Neural crest cell (in vitro differentiated cells): ENCODE data around the gene MORC4. TPM values are rescaled to one million over a fixed set of nuclear protein-coding genes. Genes with fewer than 3 reads are reported as not detected.

Experiments
- DNase-seq: peaks from one replicate; pipeline ENCODE4 v3.0.0; 2021; ENCODE audit warnings: low read depth, mixed read lengths, low spot score
- H3K27ac Mint-ChIP-seq: one replicate; pipeline ENCODE4 v1.8.0; 2021; ENCODE audit warnings: mild to moderate bottlenecking, mixed read lengths; ENCODE audit not compliant: unreplicated experiment
- H3K27me3 Mint-ChIP-seq: 2 replicates; pipeline ENCODE4 v1.8.0; 2021; ENCODE audit warnings: low read depth, mild to moderate bottlenecking, mixed read lengths
- H3K36me3 Mint-ChIP-seq: 2 replicates; pipeline ENCODE4 v1.8.0; 2021; ENCODE audit warnings: low read depth, mild to moderate bottlenecking, mixed read lengths
- H3K4me1 Mint-ChIP-seq: 2 replicates; pipeline ENCODE4 v1.8.0; 2021; ENCODE audit warnings: mixed read lengths
- H3K4me3 Mint-ChIP-seq: one replicate; pipeline ENCODE4 v1.8.0; 2021; ENCODE audit warnings: mild to moderate bottlenecking, mixed read lengths
- H3K9me3 Mint-ChIP-seq: 2 replicates; pipeline ENCODE4 v1.8.0; 2021; ENCODE audit warnings: mixed read lengths
- CTCF ChIP-seq: fragments of 200-600 bp; sonication (generic); conservative IDR thresholded peaks from 2 replicates; pipeline ENCODE4 v1.5.0; 2021; ENCODE audit warnings: antibody characterized with exemption, mild to moderate bottlenecking
- total RNA-seq: library from RNA; stranded (reverse); gene quantifications from 2 replicates; pipeline ENCODE4 v1.2.1, GENCODE V29; 2021

The MORC4 gene
- total RNA-seq, 1 donor from 2014 or later = 10.1 TPM

GRCh38 chrX:106948641-106949040 is 51.4 kb downstream of the MORC4 start:
- H3K4me1 Mint-ChIP-seq = peaks cover 4% of the 10 kb centered on the region

GRCh38 chrX:106946464-106946863 is 53.5 kb downstream of the MORC4 start:
- DNase-seq = no peak
- Mint-ChIP-seq H3K27ac (no peak overlapping the region), H3K4me3 (no peak overlapping the region), H3K4me1 (peaks cover 4% of the 10 kb centered on the region), H3K9me3 (peaks cover 3% of the 10 kb centered on the region), H3K27me3 (no peaks in the 10 kb centered on the region), H3K36me3 (peaks cover 16% of the 10 kb centered on the region)
- TF ChIP-seq CTCF = no peak

More at GRCh38 chrX:106948641-106949040, 51.4 kb downstream of the MORC4 start:
- H3K4me3 Mint-ChIP-seq = no peak overlapping the region
- H3K27ac Mint-ChIP-seq = no peak overlapping the region
- no peaks in the 10 kb centered on the region for H3K9me3 Mint-ChIP-seq
- no peak for TF ChIP-seq CTCF
- DNase-seq = no peak
- H3K27me3 Mint-ChIP-seq = no peaks in the 10 kb centered on the region
- peaks cover 8% of the 10 kb centered on the region for H3K36me3 Mint-ChIP-seq

- Mint-ChIP-seq H3K36me3 (peaks cover 12% of the 10 kb centered on the region), H3K9me3 (peaks cover 3% of the 10 kb centered on the region), H3K4me1 (no peaks in the 10 kb centered on the region), H3K27me3 (no peaks in the 10 kb centered on the region), H3K27ac (no peak overlapping the region), H3K4me3 (no peak overlapping the region)
- DNase-seq = no peak
- TF ChIP-seq CTCF = no peak
These were observed 59.9 kb downstream of the MORC4 start for GRCh38 chrX:106940068-106940467.

GRCh38 chrX:106939566-106939965 is 60.4 kb downstream of the MORC4 start:
- no peaks in the 10 kb centered on the region for H3K27me3 Mint-ChIP-seq
- no peak for DNase-seq
- H3K4me3 Mint-ChIP-seq = no peak overlapping the region
- no peak for TF ChIP-seq CTCF
- H3K36me3 Mint-ChIP-seq = peaks cover 12% of the 10 kb centered on the region
- peaks cover 3% of the 10 kb centered on the region for H3K9me3 Mint-ChIP-seq
- H3K27ac Mint-ChIP-seq = no peak overlapping the region
- no peaks in the 10 kb centered on the region for H3K4me1 Mint-ChIP-seq

GRCh38 chrX:106936246-106936645 is 63.8 kb downstream of the MORC4 start:
- no peak for TF ChIP-seq CTCF
- Mint-ChIP-seq H3K27me3 (no peaks in the 10 kb centered on the region), H3K27ac (no peak overlapping the region), H3K4me3 (no peak overlapping the region), H3K9me3 (no peaks in the 10 kb centered on the region), H3K4me1 (peaks cover 12% of the 10 kb centered on the region), H3K36me3 (no peaks in the 10 kb centered on the region)
- no peak for DNase-seq

- no peak overlapping the region for H3K27ac Mint-ChIP-seq
These were observed 64.8 kb downstream of the MORC4 start for GRCh38 chrX:106935175-106935574.

More at GRCh38 chrX:106935175-106935574, 64.8 kb downstream of the MORC4 start:
- H3K27me3 Mint-ChIP-seq = no peaks in the 10 kb centered on the region
- TF ChIP-seq CTCF = no peak
- no peak for DNase-seq
- no peaks in the 10 kb centered on the region for H3K9me3 Mint-ChIP-seq
- no peaks in the 10 kb centered on the region for H3K36me3 Mint-ChIP-seq
- no peak overlapping the region for H3K4me3 Mint-ChIP-seq
- peaks cover 12% of the 10 kb centered on the region for H3K4me1 Mint-ChIP-seq
